GOT3 (cell line): Measurements from ENCODE around the gene HOXC11.

ENCODE experiments used
- DNase-seq: peaks from one replicate; lab custom pipeline; 2025; ENCODE audit warnings: mixed read lengths; lab: John Stamatoyannopoulos, UW

HOXC11 gene

DNA sequence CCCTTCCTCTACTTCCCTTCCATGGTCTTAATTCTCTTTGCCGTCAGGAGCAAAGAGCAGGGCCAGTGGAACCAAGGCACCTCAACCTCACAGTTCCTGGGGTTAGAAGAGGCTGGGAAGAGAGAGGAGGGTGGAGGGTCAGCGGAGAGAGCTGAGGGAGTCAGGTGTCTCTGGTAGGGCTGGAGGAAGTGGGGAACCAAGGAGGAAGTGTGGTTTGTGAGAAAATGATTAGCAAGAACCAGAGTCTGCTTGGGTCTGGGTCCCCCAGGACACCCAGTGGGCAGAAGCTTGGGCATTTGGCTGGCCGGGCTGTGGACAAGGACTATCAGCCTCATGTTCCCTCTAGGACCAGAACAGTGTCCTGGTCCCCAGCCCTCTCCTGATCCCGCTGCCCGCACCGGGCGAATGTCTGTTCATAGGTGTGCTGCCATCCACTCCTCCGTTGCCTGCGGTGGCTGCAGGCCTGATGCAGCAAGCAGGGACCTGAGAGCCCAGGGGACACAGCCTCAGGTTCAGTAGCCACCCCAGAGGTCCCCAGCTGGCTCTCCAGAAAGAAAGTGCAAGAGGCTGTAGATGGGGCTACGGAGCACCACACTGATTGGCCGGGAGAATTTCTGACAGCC is 15.9 kb upstream of the HOXC11 start:
- no peak for DNase-seq

DNA sequence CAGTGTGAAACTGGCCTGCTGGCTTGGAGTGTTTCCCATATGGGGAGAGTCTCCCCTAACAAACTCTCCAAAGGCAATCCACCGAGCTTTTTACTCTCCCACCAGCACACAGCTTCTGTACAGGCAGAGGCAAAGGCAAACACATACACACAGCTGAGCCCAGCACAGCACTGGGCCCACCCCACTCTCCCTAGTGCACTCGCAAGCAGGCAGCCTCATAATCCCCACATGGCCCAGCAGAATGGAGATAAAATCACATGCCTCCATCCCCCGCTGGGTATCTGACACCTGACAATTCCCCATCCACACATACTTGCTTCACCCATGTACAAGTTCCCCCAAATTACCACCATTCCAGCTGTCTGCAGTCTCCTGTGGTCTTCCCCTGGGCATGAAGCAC is 14.8 kb upstream of the HOXC11 start:
- no peak for DNase-seq

DNA sequence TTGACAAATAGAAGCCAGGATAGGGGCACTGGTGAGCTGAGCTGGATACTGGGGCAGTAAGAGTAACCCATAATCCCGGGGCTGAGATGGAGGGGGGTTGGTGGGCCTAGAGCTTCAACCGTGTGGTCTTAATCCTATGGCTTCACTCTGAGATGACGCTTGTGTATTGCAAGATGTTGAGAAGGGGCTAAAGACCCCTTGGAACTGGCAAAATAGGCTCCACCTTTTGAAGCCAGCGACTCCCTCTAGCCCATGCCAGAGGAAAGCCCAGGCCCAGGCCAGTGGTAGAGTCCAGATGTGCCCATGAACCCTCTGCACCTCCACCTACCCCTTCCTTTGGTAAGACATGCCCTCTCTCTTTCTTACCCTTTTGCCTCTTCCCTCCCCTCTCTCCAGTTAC is 13.6 kb upstream of the HOXC11 start:
- no peak for DNase-seq

DNA sequence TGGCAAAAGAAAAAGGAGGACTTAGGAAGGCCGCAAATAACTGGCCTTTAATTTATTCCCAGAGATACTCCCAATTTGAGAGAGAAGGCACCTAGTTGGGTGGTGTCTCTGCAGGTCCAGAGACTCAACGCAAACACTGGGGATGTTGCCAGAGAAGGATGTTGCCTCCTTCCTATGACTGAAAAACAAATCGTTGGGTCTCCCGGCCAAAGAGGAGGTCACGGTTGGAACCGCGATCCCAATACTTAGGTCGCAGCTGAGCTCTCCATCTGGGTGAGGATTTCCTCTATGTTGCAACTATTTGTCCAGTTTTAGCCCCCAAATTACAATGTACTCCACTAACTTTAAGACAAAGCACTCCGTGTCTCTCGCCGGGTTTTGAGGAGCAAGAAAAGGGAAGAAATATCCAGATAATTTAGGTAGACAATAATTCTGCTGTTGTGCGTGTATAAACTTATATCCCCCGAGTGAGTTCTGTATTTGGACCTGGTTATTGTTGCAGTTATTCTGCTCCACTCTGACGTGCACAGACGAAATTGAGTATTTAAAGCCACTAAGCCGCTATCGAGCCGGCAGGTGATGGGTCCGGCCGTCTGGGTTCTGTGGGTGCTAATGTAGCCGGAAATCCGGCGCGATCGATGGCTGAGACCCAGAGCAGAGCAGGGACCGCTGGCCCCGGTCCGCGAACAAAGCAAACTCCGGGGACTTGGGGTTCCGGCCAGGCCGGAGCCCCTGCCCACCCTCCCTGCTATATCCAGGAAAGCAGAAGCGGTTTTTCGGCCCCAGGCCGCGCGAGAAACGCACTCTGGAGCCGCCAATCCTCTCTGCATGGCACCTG is 12.5 kb upstream of the HOXC11 start:
- no peak for DNase-seq

DNA sequence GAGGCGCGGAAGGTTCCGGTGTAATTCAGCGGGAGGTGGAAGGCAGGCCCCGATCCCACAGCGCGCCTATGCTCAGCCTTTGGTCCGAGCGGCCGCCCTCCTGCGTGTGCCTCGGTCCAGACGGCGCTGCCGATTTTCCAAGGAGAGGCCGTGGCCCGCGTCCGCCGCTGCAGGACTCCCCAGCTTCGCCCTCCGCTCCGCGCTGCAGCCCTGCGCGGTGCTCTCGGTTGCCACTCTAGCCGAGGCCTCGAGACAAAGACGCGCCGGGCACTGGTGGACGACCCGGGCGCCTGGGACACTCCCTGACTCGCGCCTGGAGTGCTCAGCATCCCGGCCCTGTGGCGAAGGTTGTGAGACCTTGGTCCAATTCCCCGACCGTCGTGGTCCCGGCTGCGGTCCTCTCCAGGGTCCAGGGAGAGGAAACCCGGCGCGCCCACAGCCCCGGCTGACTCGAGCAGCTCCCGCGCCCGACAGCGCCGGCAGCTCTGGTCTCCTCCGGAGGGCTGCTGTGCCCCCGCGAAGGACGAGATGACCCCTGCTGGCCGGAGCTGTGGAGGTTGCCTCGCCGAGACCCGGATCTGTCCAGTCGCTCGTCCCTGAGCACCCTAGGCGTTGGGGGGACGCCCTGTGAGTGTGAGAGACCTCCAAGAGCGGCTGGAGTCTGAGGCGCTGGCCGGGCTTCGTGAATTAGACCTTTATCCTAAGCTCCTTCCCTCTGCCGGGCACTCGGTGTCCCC is 11.7 kb upstream of the HOXC11 start:
- no peak for DNase-seq

DNA sequence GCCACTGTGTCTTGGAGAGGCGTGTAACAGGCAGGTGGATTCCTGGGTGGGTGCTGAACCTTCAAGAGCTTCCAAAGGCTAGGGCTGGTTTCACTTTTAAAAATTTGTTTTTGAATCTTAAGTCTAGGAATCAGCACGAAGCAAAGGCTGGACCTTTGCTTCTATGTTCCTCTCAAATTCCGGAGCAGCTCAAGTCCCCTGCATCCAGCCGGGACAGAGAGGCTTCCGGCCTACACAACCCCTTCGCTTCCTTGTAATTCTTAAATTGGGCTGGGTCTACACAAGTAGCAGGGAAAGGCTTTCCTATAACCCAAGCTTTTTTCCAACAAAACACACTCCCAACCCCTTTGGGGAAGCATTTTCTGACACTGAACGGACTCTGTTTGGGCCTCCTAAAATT is 9.9 kb upstream of the HOXC11 start:
- no peak for DNase-seq

DNA sequence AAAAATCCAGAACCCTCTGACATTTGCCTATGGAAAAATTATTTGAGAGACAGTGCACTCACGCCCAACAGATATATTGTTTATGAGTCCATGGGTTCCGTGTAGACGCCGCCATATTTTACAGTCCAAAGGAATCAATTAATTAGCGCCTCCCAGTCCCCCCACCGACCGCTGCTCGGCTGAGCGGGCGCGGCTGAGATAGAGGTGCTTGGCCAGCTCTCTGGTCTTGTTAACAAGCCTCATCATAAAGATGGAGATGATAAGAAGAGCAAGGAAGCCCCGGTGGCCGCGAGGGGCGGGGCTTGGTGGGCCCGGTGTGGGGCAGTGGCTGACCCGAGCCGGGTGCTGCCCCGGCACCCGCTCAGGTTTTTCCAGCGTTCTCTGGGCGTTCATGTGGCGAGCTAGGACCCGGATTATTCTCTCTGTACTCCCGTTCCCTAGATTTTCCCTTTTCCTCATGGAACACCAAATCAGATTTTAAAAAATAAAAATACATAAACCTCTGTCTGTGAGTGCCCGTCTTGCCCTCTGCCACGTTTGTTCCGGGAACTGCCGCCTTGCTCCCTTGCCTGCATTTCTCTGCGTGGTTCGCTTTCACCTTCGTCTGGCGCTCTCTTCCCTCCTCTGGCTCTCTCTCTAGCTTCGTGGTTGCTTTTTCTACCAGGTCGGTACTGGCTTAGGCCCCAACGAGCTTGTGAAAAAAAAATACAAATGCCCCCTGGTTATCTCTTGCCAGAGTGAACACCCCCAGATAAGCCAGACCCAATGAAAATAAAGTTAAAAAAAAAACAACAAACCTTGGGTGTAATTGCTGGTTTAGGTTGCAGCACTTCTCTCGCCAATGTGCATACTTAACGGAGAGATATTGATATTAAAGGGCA is 9.3 kb upstream of the HOXC11 start:
- no peak for DNase-seq

DNA sequence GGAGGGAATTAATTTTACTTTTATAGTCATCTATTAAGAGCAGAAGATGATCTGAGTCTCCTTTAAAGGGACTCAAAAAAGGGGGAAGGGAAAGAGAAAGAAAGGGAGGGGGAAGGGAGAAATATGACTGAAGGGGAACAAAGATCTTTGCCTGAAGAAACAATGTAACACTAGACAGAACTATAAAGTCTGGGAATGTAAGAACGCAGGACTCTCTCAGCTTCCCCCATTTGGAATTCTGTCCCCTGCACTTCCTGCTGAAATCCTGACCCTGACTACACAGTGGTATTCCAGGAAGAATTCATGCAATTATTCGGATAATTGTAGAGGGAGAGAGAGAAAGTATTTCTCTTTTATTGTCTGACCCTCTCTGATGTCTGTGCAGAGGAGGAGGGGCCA is 8.6 kb upstream of the HOXC11 start:
- no peak for DNase-seq

DNA sequence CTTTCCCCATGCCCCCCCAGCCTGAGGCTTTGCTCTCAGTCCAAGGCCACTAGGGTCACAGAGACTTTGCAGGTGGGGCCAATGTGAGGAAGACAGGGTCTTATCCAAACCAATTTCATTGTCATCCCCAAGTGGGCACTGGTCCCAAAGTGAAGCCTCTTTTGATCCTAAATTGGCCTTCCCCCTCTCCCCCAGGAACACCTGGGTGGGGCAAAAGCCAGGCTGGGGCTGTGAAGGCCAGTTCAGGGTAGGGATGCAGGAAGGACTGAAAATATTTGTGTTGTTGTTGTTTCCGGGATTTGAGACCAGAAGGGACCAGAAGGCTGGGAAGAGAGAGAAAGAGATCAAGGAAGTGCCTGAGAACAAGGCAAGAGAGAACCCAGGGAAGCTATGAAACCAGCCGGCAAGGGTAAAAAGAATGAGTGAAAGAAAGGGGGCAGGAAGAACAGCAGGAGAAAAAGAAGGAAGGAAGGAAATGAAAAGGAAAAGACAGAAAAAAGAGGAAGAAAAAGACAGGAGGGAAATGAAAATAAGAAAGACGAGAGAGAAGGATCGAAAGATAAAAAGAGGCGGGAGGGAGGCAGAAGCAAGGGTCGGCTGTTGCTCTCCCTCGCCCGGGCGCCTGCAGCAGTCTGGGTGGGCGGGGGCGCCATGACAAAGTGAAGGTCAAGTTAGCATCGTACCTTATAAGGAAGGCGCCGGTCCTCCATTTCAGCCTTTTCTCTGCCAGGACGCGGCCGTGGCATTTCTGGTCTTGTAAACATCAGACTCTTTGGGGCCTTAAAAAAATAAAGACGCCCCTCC is 7.4 kb upstream of the HOXC11 start:
- DNase-seq = no peak

DNA sequence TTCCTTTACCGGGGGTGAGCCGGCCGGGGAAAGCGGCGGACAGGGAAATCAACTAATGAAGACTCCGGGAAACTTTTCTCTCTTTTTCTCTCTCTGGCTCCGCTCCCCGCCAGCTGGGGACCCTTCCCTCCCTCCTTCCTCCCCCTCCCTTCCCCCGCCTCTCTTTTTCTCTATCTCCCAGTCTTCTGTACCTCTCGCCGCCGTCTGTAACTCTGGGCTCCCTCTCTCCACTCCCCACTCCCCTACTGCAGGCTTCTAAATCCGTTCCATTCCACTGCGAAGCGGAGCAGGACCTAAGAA is 6.9 kb upstream of the HOXC11 start:
- DNase-seq = no peak

DNA sequence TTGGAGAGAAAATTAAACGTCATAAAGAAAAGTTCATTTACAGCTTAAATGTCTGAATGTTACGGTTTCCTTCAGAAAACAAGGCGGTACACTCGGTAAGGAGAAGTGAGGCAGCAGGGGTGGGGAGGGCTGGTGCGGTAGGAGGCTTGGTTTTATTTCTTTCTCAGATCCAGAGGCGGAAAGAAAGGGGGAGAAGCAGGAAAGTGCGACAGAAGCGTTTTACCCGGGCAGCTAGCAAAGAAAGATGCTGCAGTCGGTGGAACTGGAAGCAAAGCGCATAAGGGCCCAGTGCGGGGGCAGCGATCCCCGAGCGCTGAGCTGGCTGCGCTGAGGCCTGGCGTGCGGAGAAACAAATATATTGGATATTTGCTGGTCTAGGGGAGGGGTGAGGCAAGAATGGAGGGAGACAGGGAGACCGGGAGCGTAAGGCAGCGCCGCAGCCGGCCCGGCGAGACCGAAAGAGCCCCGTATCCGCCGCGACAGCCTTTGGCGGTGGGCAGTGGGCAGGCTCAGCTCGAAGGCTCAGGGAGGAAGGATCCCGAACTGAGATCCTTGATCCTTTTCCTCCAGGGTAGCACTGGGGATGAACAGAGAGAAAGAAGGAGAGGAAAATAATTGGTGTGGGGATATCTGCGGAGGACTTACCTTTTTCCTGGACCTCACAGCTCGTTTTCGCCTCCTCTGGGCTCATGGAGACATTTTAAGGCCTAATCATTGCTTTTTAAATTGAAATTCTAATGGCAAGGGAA is 6.4 kb upstream of the HOXC11 start:
- DNase-seq = no peak

DNA sequence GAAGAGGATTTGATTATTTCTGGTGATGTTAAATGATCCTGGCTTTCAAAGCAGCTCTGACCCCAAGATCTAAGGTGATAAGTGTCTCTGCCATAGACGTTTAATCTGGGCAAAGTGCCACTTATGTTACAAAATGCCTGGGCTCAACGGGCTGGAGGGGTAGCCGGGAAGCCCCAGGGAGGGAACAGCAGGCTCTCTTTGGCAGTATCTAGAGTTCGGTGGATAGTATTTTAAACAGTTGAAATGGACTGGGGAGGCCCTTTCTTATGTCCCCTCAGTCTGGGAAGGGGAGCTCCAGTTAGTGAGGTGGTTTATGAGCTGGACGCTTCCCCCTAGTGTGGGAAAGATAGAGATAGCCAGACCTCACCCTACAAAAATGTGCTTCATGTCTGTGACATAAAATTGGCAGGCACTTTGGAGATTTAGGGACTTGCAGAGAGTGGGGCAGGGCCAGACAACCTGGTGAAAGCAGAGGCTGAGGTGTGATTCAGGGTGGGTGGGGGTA is 5.5 kb upstream of the HOXC11 start:
- no peak for DNase-seq

DNA sequence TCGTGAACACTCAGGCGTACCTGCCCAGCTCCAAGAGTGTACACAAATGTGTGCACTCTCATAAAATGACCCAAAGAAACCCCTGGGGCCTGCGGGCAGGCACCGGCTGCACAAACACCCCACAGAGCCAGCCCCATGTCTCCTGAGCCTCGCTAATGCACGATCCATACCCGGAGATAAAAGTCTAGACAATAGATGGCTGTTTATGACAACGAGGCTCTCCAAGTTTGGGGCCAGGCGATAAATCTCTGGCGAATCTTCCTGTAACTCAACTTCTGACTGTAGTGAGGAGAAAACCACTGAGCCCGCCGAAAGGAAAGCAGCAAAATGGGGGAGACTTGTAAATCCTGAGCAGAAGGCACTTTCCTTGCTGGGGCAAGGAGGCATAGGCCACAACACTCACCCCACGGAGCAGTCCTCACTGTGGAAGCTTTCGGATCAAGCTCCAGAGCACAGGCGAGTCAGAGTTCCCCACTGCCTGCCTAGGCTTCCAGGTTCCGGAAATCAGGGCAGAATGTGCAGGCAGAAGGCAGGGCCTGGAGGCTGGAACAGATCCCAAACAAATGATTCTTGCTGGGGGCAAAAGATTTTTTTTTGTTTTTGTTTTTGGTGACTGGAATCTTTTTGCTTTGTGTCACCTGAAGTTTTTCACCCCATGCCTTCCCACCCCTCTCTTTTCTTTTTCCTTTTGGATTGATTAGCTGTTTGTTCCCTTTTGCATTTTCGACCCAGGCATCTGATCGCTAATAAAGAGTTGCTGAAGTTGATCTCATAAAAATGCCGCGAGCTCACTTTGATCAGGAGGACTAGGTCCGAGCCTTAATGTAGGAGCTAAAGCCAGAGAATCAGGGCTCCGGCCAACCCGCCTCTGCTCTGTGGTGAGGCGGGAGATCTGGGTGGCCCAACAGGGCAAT is 4.5 kb upstream of the HOXC11 start:
- no peak for DNase-seq

DNA sequence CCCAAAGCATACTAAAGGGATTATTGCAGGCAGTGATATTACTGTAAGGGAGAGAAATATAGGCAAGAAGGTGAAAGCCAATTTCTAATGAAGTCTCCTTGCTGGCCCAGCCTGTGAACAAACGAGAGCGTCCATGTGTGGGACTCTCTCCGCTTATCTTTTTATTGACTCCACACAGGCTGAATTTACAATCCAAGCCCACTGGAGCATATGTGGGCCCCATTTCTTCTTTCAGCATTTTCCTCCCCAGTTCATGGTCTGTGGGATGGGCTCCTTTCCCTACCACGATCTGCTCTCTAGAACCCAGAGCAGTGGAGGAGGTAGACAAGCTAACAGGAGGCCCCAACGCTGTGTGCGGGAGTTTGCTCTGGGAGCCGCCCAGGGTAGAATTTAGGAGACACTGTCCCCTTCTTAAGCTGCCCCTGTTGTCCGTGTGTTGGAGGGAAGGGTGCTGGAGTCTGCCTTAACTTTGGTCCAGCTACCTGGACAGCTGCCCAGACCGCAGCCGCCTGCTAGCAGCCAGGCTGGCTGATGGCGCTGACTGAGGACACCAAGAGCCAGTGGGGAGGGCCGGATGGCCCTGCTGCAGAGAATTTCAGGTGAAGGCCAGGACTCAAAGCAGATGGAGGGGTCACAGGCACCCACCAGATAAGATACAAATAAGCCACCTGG is 3.2 kb upstream of the HOXC11 start:
- DNase-seq = no peak

DNA sequence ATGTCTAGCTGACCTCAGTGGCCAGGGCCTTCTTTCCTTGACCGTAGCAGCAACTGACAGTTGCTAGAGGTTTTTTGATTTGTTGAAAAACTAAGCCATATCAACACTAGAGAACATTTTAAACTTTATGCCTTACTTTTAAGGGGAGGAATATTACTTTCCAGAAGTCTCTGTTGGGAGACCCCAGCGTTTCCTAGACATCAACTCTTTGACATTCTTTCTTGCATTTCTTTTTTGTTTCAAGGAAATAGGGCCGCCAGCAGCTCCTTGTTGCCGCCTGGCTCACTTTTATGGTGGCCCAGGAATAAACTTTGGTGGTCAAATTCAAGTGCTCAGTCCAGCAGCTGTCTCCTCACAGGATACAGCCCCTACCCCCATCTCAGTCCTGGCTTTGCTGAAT is 2.5 kb upstream of the HOXC11 start:
- DNase-seq = no peak

DNA sequence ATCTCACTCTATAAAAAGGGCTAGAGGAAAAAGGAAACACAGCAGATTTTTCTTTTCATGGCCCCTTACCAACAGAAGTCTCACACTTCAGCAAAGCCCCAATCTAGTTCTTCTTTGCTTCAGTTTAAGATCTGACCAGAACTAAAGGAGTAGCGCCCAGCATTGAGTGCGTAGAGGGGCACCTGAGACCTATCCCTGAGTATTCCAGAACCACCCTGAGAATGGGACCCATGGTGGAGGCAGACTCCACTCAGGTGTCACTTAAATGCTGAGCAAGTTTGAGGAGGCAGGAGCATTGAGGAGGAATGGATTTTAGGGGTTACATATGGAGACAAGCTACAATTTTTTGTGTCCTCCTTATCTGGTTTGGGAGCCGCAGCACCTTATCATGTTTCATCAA is 1.8 kb upstream of the HOXC11 start:
- no peak for DNase-seq

DNA sequence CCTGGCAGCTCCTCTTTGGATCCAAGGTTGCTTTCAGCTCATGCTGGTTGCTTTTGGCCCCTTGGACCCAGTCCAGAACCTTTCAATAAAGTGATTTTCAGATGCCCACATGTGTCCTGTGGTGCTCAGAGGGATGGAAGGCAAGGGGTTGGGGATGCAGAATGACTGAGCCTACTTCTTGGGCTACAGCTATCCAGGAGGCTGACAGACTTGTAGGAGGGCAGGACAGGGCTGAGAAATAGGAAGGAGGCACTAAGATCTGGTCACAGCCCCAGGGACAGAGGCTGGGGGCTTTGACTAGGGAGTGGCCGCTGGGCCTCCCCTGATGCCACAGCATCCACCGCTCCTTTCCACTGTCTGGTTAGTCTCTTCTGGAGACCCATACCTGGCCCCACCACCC is 1.2 kb upstream of the HOXC11 start:
- DNase-seq = no peak

DNA sequence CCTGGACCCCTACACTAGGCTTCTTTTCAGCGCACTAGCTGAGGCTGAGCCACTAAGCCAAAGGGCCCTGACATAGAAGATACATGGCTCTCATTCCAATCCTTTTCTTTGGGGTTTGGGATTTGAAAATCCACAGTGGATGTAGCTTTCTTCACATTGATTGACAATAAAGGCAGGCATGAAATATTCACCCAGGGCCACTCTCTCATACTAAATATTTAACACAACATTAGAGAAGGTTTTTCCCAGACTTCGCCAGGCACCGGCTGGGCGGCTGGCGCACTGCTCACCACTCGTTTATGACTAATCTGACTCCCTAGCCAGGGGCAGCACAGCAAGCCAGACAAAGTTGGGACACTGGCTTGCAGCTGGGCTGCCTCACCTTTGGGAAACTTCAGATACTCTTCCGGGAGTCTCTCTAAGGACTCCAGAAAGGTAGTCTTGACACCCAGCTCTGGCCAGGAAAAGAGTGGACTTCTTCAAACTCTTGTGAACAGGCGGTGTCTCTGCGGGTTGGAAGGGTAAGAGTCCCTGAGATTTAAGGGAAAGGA is 699 bp upstream of the HOXC11 start:
- no peak for DNase-seq
